ENCODE measurements around the gene SLC12A7. TPM values are rescaled to one million over a fixed set of nuclear protein-coding genes. Genes with fewer than 3 reads are reported as not detected.
A peak's percentile ranks its signal among the peaks of the same experiment; 100 is the strongest.

SLC12A7 gene
- total and polyA plus RNA-seq, 2 of the 13 experiments (the other 11 are each of a cell fraction or from before 2014, with no cell fraction given), result 14.0 to 18.5 TPM

- no peak for TF ChIP-seq NR2F1 (CRISPR knock-in tag; IDR thresholded peaks at IDR 0.05)
Observed at GRCh38 chr5:1121891-1122290, 10.0 kb upstream of the SLC12A7 start (continued).

GRCh38 chr5:1121044-1121443, 9.2 kb upstream of the SLC12A7 start:
- Histone ChIP-seq H3K79me2 (ENCODE audit: insufficient read depth, low read length) (no peaks in the 10 kb centered on the region), H3K27me3 (ENCODE audit: control insufficient read depth in 1 of 2, insufficient read depth in 2 of 2, low read length in 2 of 2) (peaks cover 25 to 90% of the 10 kb centered on the region in 2 experiments), H3K9me3 (ENCODE audit: low read length) (no peaks in the 10 kb centered on the region), H3K27ac (ENCODE audit: extremely low read length, insufficient read depth, low read length) (no peak overlapping the region), H3K9ac (ENCODE audit: insufficient read depth, low read depth, low read length) (no peak overlapping the region), H3K4me3 (replicated peaks in 1 of 3; ENCODE audit: insufficient read depth in 1 of 3, low read depth in 2 of 3, low read length in 3 of 3) (no peak overlapping the region; a peak in 1 of 6 replicates), H4K20me1 (ENCODE audit: insufficient read depth, low read length) (no peaks in the 10 kb centered on the region), H3K36me3 (replicated peaks in 1 of 2; ENCODE audit: control insufficient read depth in 1 of 2, insufficient read depth in 2 of 2, low read length in 2 of 2) (no peaks in the 10 kb centered on the region), H3K4me2 (ENCODE audit: low read depth, low read length) (no peak overlapping the region), H2AFZ (ENCODE audit: low read length) (no peak overlapping the region), H3K4me1 (ENCODE audit: insufficient read depth, low read length) (peaks cover 72% of the 10 kb centered on the region)
- intact Hi-C loops (cut with micrococcal nuclease; ENCODE audit: unreplicated experiment) (no loop called here), in situ Hi-C loops (cut with HindIII; ENCODE audit: extremely low pct_ligation_motif_present, low pct_unique_long_range_greater_than_20kb) (no loop called here)
- DNase-seq (ENCODE audit: low spot score), result no peak
- POLR2A ChIA-PET, result interaction anchor here (1.1 to 6.1 kb wide), 2 partner anchors 13 to 17 kb away, joined by 4 to 91 read pairs; no protein-coding TSS in a partner anchor
- CTCF ChIA-PET (ENCODE audit: low intra/inter-chr PET ratio, low total read pairs), result no interaction called here
- WGBS (ENCODE audit: low lambda C conversion rate), result 0% methylated on average over 5 of the region's 14 CpGs
- ATAC-seq, result peak; percentile 2
- no peak for FAIRE-seq
- BruUV-seq (replicated peaks), result no TSS peak
- TF ChIP-seq SAFB2 (CRISPR knock-in tag; IDR thresholded peaks at IDR 0.05; ENCODE audit: borderline replicate concordance, low read depth) (no peak), HNRNPL (IDR thresholded peaks at IDR 0.05; ENCODE audit: low read depth, low read length) (peak; percentile 73; the same call in 1 of the 2 replicates), ZBTB34 (CRISPR knock-in tag; IDR thresholded peaks at IDR 0.05) (no peak), ZNF777 (CRISPR knock-in tag; IDR thresholded peaks at IDR 0.05) (0 out of 2 replicates have a peak, but pooled peaks have one; percentile 8), MYC (CRISPR knock-in tag; IDR thresholded peaks at IDR 0.05; ENCODE audit: borderline replicate concordance) (peak; percentile 18; the same call in 1 of the 2 replicates)
